ENCODE data around the gene NEO1.
A peak's percentile ranks its signal among the peaks of the same experiment; 100 is the strongest.

DNA sequence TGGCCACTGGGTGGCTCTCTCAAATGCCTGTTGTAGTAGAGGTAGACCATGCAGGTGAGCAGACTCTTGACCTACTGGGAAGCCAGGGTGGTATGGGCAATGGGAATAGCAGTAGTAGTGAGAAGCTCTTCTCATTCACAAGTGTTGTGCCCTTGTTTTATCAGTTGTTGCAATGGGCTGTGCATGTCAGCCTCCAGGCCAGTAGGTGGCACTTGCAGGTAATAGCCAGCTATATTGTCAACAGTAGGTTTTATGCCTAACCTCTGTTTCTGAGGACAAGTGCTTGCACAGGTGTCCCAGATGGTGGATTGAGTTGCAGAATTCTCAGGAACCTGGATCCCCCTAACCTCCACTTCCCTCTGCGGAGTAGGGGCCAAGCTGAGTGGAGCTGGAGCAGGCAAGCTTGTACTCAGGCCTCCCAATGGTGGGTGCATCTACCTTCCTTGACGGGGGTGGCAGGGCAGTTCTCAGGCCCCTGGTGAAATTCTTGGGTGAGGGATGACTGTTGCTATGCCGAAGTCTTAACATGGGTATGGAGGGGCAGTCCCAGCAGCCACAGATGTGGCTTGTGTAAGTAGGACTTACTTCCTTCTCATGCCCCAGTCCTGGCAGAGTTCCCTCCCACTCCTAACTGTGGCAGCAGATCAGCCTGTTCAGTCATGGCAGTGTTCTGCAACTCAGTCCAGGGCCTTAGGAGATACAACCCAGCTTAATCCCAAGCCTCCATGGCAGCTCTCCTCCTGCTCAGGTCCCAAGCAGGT, 104.3 kb downstream of the NEO1 start:
- TF ChIP-seq, protein P1, sequence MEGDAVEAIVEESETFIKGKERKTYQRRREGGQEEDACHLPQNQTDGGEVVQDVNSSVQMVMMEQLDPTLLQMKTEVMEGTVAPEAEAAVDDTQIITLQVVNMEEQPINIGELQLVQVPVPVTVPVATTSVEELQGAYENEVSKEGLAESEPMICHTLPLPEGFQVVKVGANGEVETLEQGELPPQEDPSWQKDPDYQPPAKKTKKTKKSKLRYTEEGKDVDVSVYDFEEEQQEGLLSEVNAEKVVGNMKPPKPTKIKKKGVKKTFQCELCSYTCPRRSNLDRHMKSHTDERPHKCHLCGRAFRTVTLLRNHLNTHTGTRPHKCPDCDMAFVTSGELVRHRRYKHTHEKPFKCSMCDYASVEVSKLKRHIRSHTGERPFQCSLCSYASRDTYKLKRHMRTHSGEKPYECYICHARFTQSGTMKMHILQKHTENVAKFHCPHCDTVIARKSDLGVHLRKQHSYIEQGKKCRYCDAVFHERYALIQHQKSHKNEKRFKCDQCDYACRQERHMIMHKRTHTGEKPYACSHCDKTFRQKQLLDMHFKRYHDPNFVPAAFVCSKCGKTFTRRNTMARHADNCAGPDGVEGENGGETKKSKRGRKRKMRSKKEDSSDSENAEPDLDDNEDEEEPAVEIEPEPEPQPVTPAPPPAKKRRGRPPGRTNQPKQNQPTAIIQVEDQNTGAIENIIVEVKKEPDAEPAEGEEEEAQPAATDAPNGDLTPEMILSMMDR (IDR thresholded peaks at IDR 0.05; ENCODE audit: low read depth, low read length, poor library complexity, severe bottlenecking): peak; percentile 34
- TF ChIP-seq EZH2phosphoT487 (IDR thresholded peaks at IDR 0.05; ENCODE audit: borderline replicate concordance, low read length): no peak
